Stomach smooth muscle (tissue), 2 donors: ENCODE results near the gene NKTR.

Experiments
- H3K27ac ChIP-seq: one replicate; pipeline ENCODE4 v1.7.0; 2013; ENCODE audit warnings: mild to moderate bottlenecking, low read length, inconsistent platforms
- H3K27me3 ChIP-seq, 2 donors: one replicate each; pipeline ENCODE4 v1.7.0; 2013; ENCODE audit warnings: low read length in 2 of 2; ENCODE audit not compliant: insufficient read depth in 2 of 2, control insufficient read depth in 1 of 2
- H3K36me3 ChIP-seq, 2 donors: one replicate each; pipeline ENCODE4 v1.7.0; 2013; ENCODE audit warnings: low read length in 2 of 2; ENCODE audit not compliant: control insufficient read depth in 2 of 2, insufficient read depth in 2 of 2
- H3K4me1 ChIP-seq: one replicate; pipeline ENCODE4 v1.7.0; 2013; ENCODE audit warnings: low read length; ENCODE audit not compliant: control insufficient read depth, insufficient read depth
- H3K4me3 ChIP-seq, 2 donors: one replicate each; pipeline ENCODE4 v1.7.0; 2013; ENCODE audit warnings: low read length in 2 of 2
- H3K9ac ChIP-seq, 2 donors: one replicate each; pipeline ENCODE4 v1.7.0; 2013; ENCODE audit warnings: low read length in 2 of 2, mild to moderate bottlenecking in 1 of 2
- H3K9me3 ChIP-seq, 2 donors: one replicate each; pipeline ENCODE4 v1.7.0; 2013; ENCODE audit warnings: low read length in 2 of 2; ENCODE audit not compliant: control insufficient read depth in 2 of 2
- donor health status: healthy.
- donor health status: Pancreatic carcinoma.

Gene NKTR

DNA sequence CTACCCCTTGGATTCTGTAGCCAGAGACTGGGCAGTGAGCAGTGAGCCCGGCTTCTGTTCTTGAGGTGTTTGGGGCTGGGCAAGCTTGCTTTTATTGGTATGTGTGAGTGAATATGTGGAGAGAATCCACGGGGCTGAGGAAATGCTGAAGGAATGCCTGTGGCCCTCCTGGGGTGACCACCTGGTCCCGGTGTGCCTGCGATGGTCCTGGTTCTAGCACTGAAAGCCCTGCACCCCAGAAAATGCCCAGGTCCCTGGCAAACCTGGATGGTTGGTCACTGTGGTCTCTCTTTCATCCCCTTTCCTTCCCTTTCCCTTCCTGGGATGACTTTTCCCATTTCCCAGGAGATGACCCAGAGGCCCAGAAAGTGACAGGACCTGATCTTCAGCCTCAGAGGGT, 57.2 kb downstream of the NKTR start:
- Histone ChIP-seq H3K27me3 (no peaks in the 10 kb centered on the region), H3K4me3 (no peak overlapping the region), H3K9me3 (no peaks in the 10 kb centered on the region), H3K36me3 (peaks cover 0 to 9% of the 10 kb centered on the region in 2 donors), H3K27ac (peak overlapping the region; percentile 18), H3K9ac (no peak overlapping the region), H3K4me1 (peaks cover 58% of the 10 kb centered on the region)

DNA sequence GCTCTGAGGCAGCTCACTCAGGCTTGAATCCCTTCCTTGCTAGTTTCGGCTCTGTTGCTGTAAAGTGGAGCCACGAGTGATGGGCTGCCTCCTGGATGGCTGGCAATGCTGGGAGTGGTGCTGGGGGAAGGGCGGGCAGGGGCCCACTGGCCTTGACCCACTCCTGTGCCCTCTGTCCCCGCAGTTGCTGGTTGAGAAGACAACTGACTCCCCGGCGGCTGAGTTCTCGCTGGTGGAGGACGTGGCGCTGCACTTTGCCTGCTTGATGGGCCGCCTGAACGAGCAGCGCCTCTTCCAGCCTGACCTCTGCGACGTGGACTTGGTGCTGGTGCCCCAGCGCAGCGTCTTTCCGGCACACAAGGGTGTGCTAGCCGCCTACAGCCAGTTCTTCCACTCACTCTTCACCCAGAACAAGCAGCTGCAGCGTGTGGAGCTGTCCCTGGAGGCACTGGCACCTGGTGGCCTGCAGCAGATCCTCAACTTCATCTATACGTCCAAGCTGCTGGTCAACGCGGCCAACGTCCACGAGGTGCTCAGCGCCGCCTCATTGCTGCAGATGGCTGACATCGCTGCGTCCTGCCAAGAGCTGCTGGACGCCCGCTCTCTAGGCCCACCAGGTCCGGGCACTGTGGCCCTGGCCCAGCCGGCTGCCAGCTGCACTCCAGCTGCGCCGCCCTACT, 57.7 kb downstream of the NKTR start:
- Histone ChIP-seq H3K27me3 (no peaks in the 10 kb centered on the region), H3K4me1 (peaks cover 52% of the 10 kb centered on the region), H3K36me3 (peaks cover 0 to 9% of the 10 kb centered on the region in 2 donors), H3K9ac (no peak overlapping the region), H3K4me3 (no peak overlapping the region), H3K9me3 (no peaks in the 10 kb centered on the region), H3K27ac (peak overlapping the region; percentile 18)

DNA sequence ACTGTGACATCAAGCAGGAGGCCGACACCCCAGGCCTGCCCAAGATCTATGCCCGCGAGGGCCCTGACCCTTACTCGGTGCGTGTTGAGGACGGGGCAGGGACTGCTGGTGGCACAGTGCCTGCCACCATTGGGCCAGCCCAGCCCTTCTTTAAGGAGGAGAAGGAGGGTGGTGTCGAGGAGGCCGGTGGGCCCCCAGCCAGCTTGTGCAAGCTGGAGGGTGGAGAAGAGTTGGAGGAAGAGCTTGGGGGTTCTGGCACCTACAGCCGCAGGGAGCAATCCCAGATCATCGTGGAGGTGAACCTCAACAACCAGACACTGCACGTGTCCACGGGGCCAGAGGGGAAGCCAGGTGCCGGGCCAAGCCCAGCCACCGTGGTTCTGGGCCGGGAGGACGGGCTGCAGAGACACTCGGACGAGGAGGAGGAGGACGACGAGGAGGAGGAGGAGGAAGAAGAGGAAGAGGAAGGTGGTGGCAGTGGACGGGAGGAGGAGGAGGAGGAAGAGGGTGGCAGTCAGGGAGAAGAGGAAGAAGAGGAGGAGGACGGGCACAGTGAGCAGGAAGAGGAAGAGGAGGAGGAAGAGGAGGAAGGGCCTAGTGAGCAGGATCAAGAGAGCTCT, 58.4 kb downstream of the NKTR start:
- Histone ChIP-seq H3K9me3 (no peaks in the 10 kb centered on the region), H3K9ac (no peak overlapping the region), H3K36me3 (peaks cover 0 to 9% of the 10 kb centered on the region in 2 donors), H3K27ac (no peak overlapping the region), H3K4me1 (peaks cover 46% of the 10 kb centered on the region), H3K27me3 (no peaks in the 10 kb centered on the region), H3K4me3 (no peak overlapping the region)

DNA sequence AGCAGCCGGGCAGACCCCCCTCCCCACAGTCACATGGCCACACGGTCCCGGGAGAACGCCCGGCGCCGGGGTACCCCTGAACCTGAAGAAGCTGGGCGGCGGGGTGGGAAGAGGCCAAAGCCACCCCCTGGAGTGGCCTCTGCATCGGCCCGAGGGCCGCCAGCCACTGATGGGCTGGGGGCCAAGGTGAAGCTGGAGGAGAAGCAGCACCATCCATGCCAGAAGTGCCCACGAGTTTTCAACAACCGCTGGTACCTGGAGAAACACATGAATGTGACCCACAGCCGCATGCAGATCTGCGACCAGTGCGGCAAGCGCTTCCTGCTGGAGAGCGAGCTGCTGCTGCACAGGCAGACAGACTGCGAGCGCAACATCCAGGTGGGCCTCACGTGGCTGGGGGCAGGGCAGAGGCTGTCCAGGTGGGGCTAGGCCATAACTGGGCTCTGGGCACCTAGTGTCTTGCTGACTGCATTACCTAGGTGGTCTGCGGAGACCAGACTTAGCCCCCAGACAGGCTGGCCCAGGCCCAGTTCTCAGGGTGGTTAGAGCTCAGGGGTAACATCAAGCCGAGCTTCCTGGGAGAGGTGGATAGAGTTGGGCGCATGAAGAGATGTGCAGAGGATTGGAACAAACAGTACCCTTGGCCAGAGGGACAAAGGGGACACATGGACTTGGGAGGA, 59.1 kb downstream of the NKTR start:
- Histone ChIP-seq H3K9ac (no peak overlapping the region), H3K27me3 (no peaks in the 10 kb centered on the region), H3K4me3 (no peak overlapping the region), H3K4me1 (peaks cover 45% of the 10 kb centered on the region), H3K27ac (peak overlapping the region; percentile 46), H3K36me3 (peaks cover 0 to 9% of the 10 kb centered on the region in 2 donors), H3K9me3 (no peaks in the 10 kb centered on the region)

DNA sequence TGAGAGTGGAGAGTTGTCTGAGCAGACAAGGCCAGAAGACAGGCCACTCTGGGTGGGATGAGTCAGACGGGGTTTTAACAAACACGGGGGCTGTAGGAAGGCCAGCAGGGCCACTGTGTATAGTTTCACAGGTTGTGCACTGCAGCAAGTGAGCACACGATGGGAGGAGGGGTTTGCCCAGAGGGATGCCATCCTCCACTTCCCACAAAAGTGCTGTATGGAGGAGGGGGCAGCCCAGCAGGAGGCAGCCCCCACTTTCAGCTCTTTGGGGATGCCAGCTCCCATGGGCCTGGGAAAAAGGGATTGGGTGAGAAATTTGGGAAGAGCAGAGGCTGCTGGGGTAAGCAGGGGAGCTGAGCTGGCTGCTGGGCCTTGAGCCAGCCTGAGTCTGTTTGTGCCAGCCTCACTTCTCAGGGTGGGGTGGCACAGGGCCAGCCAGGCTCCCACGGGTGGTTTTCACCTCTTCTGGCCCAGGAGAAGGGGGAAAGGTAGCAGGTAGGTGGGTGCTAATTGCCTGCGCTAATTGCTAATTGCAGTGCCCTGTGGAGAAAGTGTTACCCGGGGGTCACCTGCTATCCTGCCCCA, 59.7 kb downstream of the NKTR start:
- peaks cover 41% of the 10 kb centered on the region for H3K4me1 ChIP-seq
- H3K27ac ChIP-seq: peak overlapping the region; percentile 46
- H3K4me3 ChIP-seq: no peak overlapping the region

DNA sequence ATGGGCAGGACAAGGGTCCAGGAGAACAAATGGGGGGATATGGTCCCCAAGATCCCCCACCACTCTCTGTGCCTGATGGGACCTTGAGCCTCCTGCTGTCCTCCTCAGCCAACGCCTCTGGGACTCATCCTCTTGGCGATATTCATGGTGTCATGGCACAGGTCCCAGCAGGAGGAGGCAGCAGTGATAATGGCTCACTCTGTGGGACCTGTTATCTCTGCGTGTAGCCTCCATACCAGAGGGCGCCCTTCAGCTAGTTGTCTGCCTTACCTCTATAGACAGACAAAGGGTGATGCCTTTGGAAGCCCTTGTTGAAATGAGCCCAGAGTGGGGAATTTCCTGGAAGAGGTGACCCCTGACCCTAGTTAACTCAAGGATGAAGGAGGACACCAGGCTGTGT, 60.4 kb downstream of the NKTR start:
- H3K9ac ChIP-seq: no peak overlapping the region
- peaks cover 0 to 9% of the 10 kb centered on the region in 2 donors for H3K36me3 ChIP-seq
- no peak overlapping the region for H3K4me3 ChIP-seq
- H3K27ac ChIP-seq: no peak overlapping the region
- no peaks in the 10 kb centered on the region for H3K9me3 ChIP-seq
- H3K4me1 ChIP-seq: peaks cover 40% of the 10 kb centered on the region
- no peaks in the 10 kb centered on the region for H3K27me3 ChIP-seq

More for the DNA sequence above, 59.7 kb downstream of the NKTR start:
- Histone ChIP-seq H3K9ac (no peak overlapping the region), H3K27me3 (no peaks in the 10 kb centered on the region), H3K9me3 (no peaks in the 10 kb centered on the region), H3K36me3 (peaks cover 0 to 9% of the 10 kb centered on the region in 2 donors)

DNA sequence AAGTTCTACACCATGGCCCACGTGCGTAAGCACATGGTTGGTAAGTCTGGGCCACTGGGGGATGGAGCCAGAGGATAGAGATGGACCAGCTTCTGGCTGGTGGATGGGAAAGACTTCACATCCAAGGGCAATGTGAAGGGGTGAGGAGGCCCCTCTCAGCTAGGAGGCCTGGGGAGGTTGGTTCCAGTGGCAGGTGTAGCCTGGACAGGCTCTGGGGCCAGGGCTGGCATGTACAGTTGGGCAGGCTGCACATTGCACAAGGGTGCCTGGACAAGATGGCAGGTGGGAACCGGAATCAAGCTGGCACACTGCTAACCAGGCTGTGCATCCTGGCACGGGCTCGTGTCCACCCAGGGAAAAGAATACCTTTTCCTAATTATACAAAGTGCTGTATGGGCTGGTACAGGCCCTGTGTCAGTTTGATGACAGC, 61.1 kb downstream of the NKTR start:
- H3K27ac ChIP-seq: no peak overlapping the region
- H3K9me3 ChIP-seq: no peaks in the 10 kb centered on the region
- H3K4me1 ChIP-seq: peaks cover 42% of the 10 kb centered on the region
- no peaks in the 10 kb centered on the region for H3K27me3 ChIP-seq
- no peak overlapping the region for H3K4me3 ChIP-seq
- H3K36me3 ChIP-seq: peaks cover 0 to 9% of the 10 kb centered on the region in 2 donors
- no peak overlapping the region for H3K9ac ChIP-seq

DNA sequence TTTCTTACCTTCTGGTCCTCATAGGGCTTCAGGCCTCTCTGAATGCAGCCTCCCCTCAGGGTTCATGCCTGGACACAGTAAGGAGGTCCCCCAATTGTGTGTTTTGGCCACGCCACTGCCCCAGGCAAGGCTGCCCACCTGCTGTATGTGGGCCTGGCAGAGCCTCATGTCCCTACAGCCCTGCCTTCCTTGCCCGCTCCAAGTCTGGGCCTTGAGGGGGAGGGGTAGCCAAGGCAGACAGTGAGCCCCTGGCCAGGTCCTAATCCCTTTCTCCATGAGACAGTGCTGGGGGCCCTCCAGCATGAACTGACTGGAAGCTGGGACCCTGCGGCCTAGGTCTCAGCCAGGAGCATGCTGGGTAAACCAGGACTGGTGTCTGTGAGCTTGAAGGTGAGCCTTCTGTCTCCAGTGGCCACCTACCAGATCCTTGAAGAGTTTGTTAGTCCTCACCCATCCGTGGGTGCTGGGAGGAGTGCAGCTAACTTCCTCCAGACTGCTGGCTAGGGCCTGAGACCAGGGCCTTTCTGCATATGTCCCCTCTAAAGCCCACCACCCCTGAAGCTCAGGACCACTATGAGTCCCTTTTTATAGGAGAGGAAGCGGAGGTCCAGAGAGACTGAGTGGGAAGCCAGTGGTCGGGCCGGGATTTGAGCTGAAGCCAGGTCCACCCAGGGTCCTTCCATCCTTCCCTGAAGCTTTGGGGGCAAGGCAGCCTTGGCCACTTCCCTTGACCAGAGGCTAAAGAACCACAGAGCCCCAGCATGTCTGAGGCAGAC, 61.7 kb downstream of the NKTR start:
- no peak overlapping the region for H3K27ac ChIP-seq
- H3K36me3 ChIP-seq: peaks cover 0 to 7% of the 10 kb centered on the region in 2 donors
- H3K9ac ChIP-seq: no peak overlapping the region

DNA sequence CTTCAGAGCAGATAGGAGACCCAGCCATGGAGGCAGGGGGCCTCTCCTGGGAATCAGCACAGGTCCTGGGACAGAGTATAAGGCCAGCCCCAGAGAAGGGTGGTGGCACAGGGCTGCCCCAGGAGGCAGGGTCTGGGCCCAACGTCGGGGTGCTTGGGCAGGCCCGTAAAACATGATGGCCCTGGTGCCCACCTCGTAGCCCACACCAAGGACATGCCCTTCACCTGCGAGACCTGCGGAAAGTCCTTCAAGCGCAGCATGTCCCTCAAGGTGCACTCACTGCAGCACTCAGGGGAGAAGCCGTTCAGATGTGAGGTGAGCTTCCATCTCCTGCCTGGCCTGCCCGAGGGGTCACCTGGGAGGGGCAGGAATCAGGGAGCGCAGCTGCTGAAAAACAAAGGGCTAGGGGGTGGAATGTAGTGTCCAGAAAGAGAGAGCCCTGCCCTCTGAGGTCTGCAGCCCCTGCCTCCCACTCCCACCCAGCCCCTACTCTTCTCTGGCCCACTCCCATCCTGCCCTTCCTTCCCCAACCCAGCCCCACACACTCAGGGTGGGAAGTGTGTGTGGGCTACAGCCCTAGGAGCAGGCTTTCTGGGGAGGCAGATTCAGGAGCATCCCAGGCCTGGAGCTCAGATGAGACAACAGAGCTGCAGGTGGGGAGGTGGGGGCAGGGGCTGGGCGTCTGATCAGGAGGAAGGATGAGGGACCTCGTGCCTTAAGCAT, 62.5 kb downstream of the NKTR start:
- H3K9me3 ChIP-seq: no peaks in the 10 kb centered on the region
- no peaks in the 10 kb centered on the region for H3K27me3 ChIP-seq
- no peak overlapping the region for H3K4me3 ChIP-seq
- H3K9ac ChIP-seq: no peak overlapping the region
- peaks cover 50% of the 10 kb centered on the region for H3K4me1 ChIP-seq
- H3K36me3 ChIP-seq: peaks cover 0 to 7% of the 10 kb centered on the region in 2 donors
- no peak overlapping the region for H3K27ac ChIP-seq

More for the DNA sequence above, 61.7 kb downstream of the NKTR start:
- no peaks in the 10 kb centered on the region for H3K27me3 ChIP-seq
- H3K9me3 ChIP-seq: no peaks in the 10 kb centered on the region
- peaks cover 42% of the 10 kb centered on the region for H3K4me1 ChIP-seq
- H3K4me3 ChIP-seq: no peak overlapping the region
